IMR-90 (cell line): ENCODE measurements around the gene CUX1.

ENCODE experiments used
- BHLHE40 ChIP-seq: fragments of 150-350 bp; IDR thresholded peaks from 2 replicates; pipeline ENCODE4 v1.6.1; 2016; ENCODE audit warnings: mild to moderate bottlenecking, low read depth, low read length
- CEBPB ChIP-seq: IDR thresholded peaks from 2 replicates; pipeline ENCODE4 v1.6.1; 2012; ENCODE audit warnings: low read depth, low read length, improper control_type of control experiment
- CHD1 ChIP-seq: IDR thresholded peaks from 2 replicates; pipeline ENCODE4 v1.6.1; 2012; ENCODE audit warnings: low read depth, low read length, improper control_type of control experiment
- FOS ChIP-seq: fragments of 150-350 bp; IDR thresholded peaks from 2 replicates; pipeline ENCODE4 v1.6.1; 2016; ENCODE audit warnings: low read depth, low read length
- MXI1 ChIP-seq: IDR thresholded peaks from 2 replicates; pipeline ENCODE4 v1.6.1; 2012; ENCODE audit warnings: low read depth, mild to moderate bottlenecking, low read length, moderate library complexity, borderline replicate concordance
- POLR2A ChIP-seq: IDR thresholded peaks from 2 replicates; pipeline ENCODE4 v1.6.1; 2012; ENCODE audit warnings: mild to moderate bottlenecking, low read depth, low read length
- RAD21 ChIP-seq: IDR thresholded peaks from 2 replicates; pipeline ENCODE4 v1.6.1; 2012; ENCODE audit warnings: low read length, improper control_type of control experiment
- RFX5 ChIP-seq: IDR thresholded peaks from 2 replicates; pipeline ENCODE4 v1.8.0; 2012; ENCODE audit warnings: low read depth, mild to moderate bottlenecking, low read length, moderate library complexity
- SMC3 ChIP-seq: fragments of 150-350 bp; IDR thresholded peaks from 2 replicates; pipeline ENCODE4 v1.6.1; 2016; ENCODE audit warnings: low read depth, mild to moderate bottlenecking, antibody characterized with exemption, low read length, moderate library complexity
- TF ChIP-seq, protein P1 (sequence below): conservative IDR thresholded peaks from 2 replicates; pipeline ENCODE4 v1.5.1; 2012; ENCODE audit warnings: mild to moderate bottlenecking, low read depth, low read length, improper control_type of control experiment
- TF ChIP-seq, protein P2 (sequence below): fragments of 150-350 bp; IDR thresholded peaks from 2 replicates; pipeline ENCODE4 v1.6.1; 2017; ENCODE audit warnings: mild to moderate bottlenecking, antibody characterized with exemption, low read length, low read depth

DNA sequence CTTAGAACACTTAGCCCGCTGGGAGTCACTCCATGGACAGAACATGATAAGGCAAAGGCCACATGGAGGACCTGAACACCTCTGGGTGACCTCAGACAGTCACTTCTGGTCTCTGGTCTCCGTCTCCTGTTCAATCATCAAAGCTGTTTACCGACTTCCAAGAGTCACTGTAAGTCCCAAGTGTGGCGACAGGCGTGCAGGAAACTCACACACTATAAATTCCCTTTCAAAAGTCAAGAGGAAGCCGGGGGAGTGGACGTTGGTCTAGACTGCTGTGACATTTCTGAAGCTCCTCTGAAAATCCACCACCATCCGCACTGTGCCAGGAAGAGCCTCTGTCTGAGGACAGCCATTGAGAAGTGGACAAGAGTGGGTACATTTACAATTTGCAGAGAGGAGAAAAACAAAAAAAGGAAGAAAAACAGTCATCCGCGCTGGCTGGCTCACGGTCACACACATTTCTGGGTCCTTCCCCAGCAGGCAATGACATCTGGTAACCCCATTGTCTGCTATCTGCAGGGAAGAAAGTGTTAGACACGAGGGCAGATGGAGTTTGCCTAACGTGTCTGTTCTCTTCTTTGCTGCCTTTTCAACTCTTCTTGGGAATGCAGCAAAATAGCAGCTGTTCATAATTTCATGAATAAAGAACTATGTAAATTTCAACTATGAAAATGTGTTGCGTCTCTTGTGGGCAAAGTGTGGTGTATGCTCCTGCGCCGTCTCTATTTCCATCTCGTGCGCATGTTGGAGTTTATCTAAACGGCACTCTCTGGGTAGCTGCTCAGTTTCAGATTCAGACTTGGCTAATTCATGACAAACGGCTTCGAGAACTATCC lies 32.9 kb upstream of the CUX1 start:
- TF ChIP-seq, protein P1, sequence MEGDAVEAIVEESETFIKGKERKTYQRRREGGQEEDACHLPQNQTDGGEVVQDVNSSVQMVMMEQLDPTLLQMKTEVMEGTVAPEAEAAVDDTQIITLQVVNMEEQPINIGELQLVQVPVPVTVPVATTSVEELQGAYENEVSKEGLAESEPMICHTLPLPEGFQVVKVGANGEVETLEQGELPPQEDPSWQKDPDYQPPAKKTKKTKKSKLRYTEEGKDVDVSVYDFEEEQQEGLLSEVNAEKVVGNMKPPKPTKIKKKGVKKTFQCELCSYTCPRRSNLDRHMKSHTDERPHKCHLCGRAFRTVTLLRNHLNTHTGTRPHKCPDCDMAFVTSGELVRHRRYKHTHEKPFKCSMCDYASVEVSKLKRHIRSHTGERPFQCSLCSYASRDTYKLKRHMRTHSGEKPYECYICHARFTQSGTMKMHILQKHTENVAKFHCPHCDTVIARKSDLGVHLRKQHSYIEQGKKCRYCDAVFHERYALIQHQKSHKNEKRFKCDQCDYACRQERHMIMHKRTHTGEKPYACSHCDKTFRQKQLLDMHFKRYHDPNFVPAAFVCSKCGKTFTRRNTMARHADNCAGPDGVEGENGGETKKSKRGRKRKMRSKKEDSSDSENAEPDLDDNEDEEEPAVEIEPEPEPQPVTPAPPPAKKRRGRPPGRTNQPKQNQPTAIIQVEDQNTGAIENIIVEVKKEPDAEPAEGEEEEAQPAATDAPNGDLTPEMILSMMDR = no peak
- no peak for TF ChIP-seq RAD21
- TF ChIP-seq POLR2A = no peak
- no peak for TF ChIP-seq RFX5
- TF ChIP-seq CHD1 = no peak
- TF ChIP-seq FOS = no peak
- TF ChIP-seq, protein P2, sequence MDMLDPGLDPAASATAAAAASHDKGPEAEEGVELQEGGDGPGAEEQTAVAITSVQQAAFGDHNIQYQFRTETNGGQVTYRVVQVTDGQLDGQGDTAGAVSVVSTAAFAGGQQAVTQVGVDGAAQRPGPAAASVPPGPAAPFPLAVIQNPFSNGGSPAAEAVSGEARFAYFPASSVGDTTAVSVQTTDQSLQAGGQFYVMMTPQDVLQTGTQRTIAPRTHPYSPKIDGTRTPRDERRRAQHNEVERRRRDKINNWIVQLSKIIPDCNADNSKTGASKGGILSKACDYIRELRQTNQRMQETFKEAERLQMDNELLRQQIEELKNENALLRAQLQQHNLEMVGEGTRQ = no peak
- TF ChIP-seq SMC3 = no peak
- TF ChIP-seq BHLHE40 = no peak
- TF ChIP-seq CEBPB = no peak
- TF ChIP-seq MXI1 = no peak
